22Rv1 (cell line): ENCODE results near the gene CHTF18.

Source experiments
- CTCF ChIP-seq: fragments of 450-650 bp; IDR thresholded peaks from 2 replicates; pipeline ENCODE4 v1.5.1; 2017; ENCODE audit warnings: mild to moderate bottlenecking
- ZFX ChIP-seq: fragments of 450-650 bp; IDR thresholded peaks from 2 replicates; pipeline ENCODE4 v1.6.1; 2017; ENCODE audit warnings: antibody characterized with exemption, borderline replicate concordance

GRCh38 chr16:818592-818991 lies 30.2 kb downstream of the CHTF18 start:
- TF ChIP-seq CTCF (no peak), ZFX (no peak)
